ENCODE measurements around the gene MARK1.
"Not testable (repeated sequence)": the region's sequence is repeated elsewhere in the genome, so short reads cannot be mapped to it uniquely, and the experiment has no call there.

The MARK1 gene

DNA sequence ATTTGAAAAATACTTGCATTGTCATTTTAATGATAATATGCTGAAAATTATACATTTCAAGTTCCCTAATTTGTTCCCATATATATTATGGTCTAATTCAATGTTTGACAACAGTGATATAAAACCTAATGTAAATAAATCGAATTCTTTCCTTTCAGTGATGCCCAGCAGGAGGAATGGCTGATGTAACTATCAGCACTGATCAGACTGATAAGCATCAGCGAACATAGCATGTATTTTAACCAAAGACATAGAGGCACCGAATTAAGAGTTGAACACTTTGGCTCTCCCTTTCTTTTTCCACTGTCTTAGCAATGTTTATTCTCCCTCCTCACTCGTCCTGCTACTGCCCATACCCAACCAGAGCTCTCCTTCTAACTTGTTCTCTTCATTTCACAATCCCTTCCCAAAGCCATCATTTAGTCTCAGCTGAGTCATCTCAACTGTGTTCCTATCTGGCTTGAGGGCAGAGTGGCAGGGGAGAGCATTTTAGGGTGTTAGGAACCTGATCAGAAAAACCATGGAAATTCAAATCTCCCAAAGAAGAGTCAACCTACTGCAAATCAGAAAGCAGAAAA lies 103.4 kb downstream of the MARK1 start:
- DNase-seq, result no peak

DNA sequence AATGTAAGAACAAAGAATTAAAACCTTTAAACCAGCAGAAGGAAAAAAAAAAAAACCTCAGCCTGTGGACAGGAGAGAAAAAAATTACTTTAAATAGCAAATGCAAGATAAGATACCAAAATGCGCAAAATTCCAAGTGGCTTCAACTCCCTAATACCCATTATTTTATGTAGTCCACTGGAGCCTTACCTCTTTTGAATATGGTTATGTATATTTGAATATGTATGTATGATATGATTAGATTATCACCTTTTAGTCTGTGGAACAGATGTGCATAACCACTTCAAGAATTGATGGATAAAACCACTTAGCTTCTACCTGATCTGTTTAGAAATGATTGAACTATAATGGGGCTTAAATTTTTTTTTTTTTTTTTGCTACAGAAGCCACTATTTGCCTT lies 109.8 kb downstream of the MARK1 start:
- DNase-seq, result peak; percentile 4 to 20

DNA sequence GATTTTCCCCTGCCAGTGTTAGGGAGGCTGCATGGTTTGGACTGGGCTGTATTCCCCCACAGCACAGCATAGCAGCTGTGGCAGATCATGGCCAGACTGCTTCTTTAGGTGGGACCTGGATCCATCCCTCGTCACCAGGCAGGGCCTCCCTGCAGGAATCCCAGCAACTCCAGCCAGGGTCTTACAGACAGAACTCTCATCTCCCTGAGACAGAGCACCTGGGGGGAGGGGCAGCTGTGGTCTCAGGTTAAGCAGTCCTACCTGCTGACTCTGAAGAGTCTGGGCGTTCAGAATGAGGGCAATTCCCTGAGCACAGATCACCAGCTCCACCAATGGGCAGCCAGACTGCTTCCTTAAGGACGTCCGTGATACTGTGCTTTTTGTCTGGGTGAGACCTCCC lies 114.3 kb downstream of the MARK1 start:
- no peak for DNase-seq

GRCh38 chr1:220652995-220653394 lies 125.1 kb downstream of the MARK1 start:
- no peak for DNase-seq

GRCh38 chr1:220655509-220655908 lies 127.6 kb downstream of the MARK1 start:
- no peak for DNase-seq

DNA sequence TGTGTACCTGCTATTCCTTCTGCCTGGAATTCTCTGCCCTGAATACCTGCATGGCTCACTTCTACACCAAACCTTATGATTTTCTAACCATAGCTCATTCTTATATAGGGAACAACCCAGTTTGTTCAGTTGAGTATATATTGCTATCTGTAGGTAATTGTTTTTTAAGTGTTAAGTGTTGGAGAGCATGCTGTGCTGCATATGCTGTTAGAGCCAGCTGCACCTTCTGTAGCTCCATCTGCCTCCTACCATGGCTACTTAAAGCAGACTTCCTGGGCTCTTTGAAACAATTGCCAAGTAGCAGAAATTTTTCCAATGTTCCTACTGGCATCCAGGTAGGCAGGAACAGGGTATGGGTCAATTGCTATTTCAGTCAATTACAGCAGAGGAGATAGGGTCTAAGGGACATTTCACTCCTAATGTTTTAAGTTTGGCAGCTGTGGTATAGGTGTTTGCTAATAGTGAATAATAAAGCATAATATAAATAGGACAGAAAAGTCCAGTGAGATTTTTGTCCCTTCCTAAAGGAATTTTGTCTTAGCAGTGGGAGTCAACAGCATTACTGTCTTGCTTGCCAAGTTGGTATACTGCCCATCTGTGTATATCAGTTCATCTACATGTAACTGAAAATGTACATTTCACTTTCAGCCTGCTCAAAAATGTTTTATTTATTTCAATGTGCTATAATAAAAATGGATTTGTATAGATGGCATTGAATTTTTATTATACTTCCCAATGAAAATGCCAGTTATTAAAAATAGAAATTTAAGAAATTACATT lies 128.2 kb downstream of the MARK1 start:
- no peak for DNase-seq

- DNase-seq, result no peak
Measured at GRCh38 chr1:220666349-220666748, 138.4 kb downstream of the MARK1 start.

DNA sequence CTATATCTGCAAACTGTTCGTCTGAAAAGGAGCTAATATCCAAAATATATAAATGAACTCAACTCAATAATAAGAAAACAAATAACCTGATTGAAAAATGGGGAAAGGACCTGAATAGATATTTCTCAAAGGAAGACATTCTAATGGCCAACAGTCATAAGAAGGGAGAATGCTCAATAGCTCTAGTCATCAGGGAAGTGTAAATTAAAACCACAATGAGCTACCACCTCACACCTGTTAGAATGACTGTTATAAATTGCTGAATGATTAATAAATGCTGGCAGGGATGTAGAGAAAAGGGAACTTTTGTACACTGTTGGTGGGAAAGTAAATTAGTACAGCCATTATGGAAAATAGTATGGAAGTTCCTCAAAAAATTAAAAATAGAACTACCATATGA lies 141.1 kb downstream of the MARK1 start:
- DNase-seq, result no peak

DNA sequence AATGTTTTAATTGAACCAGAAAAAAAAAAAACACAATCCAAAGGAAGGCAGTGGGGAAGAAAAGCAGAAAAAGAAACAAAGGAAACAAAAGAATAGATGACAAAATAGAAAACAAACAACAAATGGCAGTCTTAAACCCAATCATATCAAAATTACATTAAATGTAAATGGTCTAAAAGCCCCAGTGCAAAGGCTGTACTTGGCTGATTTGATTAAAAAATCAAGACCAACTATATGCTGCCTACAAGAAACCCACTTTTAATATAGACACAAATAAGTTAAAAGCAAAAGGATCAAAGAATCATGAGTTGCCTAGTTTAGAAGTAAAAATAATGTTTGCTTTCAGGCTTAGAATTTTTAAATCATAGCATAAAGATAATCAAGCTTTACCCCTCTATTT lies 142.4 kb downstream of the MARK1 start:
- DNase-seq, result no peak

DNA sequence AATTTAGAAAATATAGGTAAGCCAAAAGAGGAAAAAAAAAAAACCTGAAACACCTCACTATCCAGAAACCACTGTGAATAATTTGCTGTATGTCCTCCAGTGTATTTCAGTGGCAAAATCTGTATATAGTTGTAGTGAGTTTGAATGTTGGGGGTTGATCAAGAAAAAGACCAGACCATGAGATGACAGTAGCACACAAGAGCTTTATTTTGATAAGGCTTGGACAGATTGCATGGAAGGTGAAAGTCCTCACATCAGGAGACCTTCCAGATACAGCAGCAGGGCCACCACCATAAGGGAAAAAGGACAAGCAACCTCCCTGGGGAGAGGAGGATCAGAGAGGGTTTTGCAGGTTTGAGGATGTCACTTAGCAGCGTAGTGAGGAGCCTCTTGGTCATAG lies 146.0 kb downstream of the MARK1 start:
- no peak for DNase-seq

GRCh38 chr1:220677251-220677650 lies 149.3 kb downstream of the MARK1 start:
- no peak for DNase-seq

DNA sequence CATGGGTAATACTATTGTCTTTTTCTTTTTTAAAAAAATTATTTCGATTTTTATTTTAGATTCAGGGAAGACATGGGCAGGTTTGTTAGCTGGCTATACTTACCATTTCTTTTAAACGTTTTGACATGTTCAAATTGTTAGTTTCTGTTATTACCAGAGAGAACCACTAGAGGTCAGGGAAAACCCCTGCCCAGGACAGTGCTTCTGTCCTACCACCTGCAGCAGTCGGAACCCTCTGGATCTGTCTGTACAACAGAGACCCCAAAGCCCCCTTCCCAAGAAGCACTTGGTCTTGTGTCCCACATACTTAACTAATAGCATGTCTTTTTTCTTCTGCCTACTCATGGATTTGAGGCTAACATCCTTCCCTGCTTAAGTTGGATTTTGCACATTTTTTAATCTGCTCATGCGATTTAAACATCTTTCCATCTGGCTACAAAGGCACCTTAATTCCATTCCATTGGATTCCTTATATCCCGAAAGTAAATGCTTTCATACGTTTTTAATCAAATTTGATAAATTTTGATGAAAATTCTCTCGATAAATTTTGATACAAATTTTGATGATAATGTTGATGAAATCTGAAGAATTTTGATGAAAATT lies 152.2 kb downstream of the MARK1 start:
- DNase-seq, result peak in 1 of 2 experiments; percentile 55

- no peak for DNase-seq
Measured at GRCh38 chr1:220681220-220681880, 153.4 kb downstream of the MARK1 start.

GRCh38 chr1:220682901-220683576 lies 155.1 kb downstream of the MARK1 start:
- DNase-seq, result no peak

DNA sequence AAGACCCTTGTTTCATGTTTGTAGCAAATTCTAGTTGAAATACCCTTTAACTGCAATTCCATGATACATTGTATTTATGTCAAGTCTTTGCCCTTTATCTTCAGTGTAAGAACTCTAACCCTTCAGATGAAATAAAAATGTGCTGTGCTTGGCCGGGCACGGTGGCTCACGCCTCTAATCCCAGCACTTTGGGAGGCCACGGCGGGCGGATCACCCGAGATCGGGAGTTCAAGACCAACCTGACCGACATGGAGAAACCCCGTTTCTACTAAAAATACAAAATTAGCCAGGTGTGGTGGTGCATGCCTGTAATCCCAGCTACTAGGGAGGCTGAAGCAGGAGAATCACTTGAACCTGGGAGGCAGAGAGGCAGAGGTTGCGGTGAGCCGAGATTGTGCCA lies 155.8 kb downstream of the MARK1 start:
- DNase-seq, result not testable (repeated sequence)

DNA sequence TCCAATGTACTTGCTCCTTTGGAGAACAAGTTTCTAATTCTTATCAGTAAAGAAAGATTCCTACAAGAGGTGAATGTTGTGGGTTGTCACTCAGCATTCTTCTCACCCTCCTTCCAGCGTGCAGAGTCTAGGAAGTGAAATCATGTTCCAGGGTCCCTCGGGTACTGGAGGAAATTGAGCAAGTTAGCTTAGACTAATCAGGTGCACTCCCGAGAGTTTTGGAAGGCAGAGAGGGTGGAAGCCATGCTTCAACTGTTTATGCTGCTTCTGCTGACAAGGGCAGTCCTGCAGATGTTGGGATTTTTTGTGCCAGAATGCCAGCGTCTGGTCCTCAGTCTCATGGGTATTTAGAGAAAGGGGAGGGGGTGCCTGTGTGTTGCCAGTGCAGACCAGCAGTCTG lies 157.0 kb downstream of the MARK1 start:
- no peak for DNase-seq

DNA sequence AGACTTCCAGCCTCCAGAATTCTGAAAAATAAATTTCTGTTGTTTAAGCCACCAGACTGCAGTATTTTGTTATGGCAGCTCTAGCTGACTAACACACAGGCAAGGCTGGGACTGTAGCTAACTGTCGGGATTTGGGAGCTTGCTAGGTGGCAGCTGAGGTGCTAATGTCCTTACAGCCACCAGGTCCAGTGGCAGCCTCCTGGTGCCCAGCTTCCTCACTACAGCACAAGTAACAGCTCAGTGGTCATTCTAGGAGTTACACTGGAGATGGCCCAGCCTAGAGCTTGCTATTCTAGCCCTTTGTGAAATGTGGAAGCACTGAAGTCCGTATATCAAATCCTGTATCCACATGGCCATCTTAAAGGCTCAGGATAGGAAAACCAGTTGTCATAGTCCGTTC lies 157.9 kb downstream of the MARK1 start:
- DNase-seq, result no peak

DNA sequence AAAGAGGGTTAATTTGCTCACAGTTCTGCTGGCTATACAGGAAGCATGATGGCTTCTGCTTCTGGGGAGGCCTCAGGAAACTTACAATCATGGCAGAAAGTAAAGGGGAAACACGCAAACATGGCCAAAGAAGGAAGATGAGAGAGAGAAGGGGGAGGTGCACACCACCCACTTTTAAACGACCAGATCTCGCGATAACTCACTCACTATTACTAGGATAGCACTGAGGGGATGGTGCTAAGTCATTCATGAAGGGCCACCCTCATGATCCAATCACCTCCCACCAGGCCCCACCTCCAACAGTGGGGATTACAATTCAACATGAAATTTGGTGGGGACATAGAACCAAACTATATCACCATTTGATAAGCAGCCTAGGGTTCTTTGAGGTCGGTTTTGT lies 159.9 kb downstream of the MARK1 start:
- DNase-seq, result no peak

DNA sequence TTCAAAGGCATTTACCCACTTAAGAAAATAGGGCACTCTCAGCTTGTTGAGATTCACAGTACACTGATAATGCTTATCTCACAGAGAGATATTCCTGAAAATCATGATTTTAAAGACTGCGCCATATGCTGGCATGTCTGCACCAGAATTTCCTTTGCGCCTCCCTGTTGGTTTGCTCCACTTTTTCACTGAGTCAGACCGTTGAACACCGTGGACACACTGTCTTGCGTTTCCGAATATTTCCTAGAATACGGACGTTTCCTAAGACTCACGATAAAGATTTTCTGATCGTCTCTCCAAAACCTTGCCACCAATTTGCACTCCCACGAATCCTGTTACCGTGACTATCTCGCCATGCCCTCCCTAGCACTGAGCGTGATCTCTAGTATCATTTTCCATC lies 161.7 kb downstream of the MARK1 start:
- no peak for DNase-seq

GRCh38 chr1:220690140-220691052 lies 162.5 kb downstream of the MARK1 start, which contains the start of gene C1orf115:
Gene C1orf115, plus strand, starts transcription at chr1:220690363. Its CDS starts 40 bp downstream, at chr1:220690403.
- peak; percentile 82 to 84 for DNase-seq

DNA sequence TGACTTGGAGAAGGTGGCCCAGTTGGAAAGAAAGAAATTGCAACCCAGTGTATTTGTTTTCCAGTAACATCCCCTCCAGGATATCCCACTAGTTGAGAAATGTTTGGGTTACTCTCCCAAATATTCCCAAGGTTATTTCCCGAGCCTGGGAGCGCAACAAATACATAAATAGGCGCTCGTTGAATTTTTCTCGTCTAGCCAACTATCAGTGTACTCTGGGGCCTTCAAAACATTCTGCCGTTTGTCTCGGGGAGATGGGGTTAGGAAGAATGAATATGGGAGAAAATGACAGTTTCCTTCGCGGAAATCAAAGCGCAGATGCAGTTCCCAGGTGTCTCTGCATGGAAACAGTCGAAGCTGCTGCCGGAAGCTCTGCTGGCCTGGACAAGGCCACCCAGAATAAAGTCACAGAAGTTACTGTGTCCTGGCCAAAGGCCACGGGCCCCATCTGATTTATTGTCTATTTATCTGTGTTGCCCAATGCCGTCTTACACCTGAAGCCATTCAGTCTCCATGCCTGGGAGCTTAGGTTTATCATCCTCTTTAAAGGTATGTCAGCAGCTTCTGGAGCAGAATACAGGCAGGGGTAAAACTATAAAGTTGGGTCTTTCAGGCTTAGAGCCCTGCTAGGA lies 163.2 kb downstream of the MARK1 start:
- DNase-seq, result peak in 1 of 2 experiments; percentile 20
